Hematopoietic multipotent progenitor cell treated with erythropoietin and hydrocortisone succinate and interleukin-3 and kit ligand, for 6 days (in vitro differentiated cells): ENCODE measurements around the gene BARX1.
A peak's percentile ranks its signal among the peaks of the same experiment; 100 is the strongest.

ENCODE experiments used
- DNase-seq: peaks from one replicate; pipeline ENCODE4 v3.0.0-alpha.2; 2015

The BARX1 gene

DNA sequence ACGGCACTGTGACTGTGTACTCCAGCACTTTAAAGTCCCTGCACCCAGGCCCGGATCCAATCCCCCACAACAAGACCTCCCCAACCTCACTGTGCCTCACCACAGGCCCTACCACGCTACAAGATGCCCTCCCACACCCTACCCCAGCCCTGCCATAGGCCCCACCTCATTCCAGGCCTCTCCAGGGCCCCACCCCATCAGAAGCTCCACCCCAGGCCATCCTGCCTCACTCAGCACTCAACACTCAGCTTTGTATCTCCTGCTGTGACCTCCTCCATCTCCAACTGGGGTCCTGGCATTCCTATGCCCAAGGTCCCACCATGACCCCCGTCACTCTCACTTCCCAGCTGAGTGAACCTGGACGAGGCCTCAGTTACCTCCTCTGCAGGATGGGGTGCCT lies 38.8 kb downstream of the BARX1 start:
- DNase-seq, result no peak

DNA sequence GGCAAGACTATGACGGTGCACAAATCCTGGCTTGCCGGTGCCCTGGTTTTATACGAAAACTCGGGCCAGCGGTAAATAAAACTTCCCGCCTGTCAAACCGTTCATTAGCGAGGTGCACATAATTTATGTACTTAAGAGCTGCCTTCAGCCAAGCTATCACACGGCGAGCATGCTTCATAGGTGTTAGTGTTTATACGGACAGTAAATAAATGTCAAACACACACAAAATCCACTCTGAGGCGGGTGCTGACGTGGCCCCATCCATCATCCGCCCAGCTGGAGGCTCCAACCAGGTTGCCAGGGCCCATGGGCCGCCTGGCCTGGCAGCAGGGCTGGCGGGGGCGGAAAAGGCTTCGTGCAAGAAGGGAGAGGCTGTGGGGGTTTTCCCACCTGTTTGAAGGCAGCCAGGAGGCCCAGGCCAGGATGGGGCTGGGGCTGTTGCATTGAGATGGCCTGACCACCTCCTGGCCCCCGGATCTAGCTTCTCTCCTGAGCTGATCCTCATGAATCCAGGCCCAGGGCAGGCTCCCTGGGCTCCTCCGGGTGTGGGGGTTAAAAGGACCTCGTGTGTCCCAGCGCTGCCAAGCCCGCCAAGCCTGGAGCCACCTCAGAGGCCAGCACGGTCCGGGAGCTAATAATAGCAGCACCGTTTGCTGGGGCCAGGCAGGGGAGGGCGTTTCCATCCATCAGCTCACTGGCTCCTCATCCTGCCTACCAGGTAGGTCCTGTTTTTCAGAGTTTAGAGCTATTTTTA lies 43.2 kb downstream of the BARX1 start:
- DNase-seq, result no peak

DNA sequence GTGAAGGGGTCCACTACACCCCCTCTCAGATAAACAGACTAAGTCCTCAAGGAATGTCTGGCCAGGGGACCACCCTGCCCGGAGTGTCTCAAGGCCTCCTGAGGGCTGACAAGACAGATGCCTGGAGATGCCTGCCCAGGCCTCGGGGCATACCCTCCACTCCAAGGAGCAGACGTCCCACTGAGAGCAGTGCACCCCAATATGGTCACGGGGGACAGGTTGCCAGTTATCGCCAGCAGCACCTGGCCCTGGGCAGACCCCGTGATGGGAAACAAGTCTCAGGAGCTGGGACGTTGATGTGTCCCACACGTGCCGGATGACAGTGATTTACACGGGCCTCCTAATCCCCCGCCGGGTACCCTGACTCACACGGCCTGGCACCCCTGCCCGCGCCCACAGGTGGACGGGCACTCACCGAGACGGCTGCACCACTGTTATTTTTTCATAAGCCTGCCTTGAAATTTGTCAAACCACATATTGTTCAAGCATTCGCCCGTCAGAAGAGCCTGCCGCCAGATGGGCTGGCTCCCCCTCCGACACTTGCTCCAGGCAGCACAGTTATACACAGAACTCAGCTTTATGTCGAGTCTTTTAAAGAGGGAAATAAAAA lies 43.9 kb downstream of the BARX1 start:
- DNase-seq, result no peak

DNA sequence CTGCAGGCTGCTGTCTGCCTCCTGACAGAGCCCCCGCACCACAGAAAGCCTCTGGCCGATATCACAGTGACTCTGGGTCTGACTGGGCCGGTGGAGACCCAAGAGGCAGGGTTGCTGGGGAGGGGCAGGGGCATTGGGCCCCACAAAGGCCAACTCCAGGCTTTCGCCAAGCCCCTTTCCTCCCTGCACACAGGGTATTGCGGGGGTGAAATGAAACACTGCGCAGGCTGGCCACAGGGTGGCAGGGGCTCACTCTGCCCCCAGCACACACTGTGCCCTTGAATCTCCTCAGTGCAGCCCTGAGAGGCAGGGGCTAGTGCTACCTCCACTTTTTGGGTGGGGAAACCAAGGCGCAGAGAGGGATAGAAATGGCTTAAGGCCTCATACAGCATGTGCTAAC lies 44.6 kb downstream of the BARX1 start:
- no peak for DNase-seq

DNA sequence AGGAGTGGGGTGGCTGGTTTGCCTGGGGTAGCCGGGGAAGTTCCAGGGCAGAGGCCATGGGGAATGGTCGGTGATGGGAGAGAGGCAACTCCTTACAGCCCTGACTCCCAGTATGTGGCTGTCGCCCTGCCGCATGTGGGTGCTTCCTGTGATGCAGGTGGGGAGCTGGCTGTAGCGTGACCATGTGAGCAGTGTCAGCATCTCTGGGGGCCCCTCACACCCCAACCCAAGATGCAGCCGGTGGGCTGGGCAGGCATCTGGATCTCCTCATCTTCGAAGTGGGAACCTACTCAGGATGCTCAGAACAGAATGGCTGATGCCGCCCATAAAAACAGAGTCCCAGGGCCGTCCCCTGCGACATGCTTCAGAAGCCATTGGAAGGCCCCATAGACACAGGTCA lies 45.0 kb downstream of the BARX1 start:
- no peak for DNase-seq

DNA sequence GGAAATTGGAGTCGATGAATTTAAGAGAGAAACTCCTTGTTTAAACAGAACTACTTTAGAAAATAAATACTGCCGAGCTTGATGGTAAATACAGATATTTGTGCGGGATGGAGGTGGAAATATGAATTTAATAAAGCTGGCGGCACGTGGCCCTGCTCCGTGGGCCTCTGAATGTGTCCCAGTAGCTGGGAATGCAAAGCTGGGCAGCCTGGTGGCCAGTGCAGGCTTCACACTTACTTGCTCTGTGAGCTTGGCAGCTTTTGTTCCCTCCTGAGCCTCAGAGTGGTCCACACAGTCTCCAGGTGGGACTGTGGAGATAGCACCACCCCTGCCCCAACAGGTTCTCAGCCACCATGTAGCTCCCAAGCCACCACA lies 45.9 kb downstream of the BARX1 start:
- no peak for DNase-seq

DNA sequence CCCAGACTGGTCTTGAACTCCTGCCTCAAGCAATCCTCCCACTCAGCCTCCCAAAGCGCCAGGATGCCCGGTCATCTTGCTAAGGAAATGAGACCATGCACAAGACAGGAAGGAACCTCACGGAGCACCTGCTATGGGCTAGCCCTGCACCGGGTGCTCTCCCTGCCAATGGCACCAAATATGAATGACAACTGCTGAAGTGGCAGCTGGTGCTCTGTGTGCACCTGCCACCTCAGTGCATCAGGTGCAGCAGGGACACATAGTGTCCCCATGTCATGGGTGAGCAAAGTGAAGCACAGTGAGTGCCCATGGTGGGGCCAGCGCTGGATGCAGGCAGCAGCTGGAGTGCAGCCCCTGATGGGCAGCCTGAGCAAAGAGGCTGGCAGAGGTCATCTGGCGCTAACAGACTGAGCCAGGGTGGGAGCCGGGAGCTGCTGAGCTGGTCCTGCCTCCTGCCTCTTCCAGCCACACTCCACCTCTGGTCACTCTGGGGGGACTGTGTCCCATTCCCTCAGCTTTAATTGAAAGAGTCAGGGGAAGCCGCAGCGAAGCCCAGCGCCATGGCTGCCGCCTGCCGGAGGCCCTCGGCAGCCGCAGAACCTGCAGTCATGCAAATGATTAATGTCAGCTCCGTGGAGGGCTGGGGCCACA lies 46.4 kb downstream of the BARX1 start:
- DNase-seq, result peak; percentile 13

DNA sequence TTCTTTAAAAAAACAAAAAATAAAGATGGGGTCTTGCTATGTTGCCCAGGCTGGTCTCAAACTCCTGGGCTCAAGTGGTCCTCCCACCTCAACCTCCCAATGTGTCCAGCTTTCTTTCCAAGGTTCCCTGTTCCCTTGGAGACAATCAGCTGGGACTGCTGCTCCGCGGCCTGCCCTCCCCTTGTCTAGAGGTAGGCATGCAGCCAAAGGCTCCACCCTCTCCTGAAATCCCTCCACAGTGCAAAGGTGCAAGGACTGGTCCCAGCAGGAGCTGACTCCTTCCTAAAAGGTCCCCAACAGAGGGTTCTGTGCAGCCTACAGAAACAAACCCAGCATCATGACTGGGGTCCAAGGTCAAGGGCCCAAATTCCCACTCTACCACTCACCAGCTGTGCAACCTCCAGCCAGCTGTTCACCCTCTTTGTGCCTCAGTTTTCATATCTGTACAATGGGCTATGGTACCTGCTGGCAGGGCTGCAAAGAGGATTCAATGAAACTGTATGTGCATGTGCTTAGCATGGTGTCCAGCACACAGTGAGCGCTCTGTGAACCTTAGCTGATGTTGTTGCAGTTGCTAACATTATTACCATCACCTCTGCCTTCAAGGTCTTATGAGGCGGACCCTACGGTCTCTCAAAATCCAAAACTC lies 47.5 kb downstream of the BARX1 start:
- DNase-seq, result no peak

DNA sequence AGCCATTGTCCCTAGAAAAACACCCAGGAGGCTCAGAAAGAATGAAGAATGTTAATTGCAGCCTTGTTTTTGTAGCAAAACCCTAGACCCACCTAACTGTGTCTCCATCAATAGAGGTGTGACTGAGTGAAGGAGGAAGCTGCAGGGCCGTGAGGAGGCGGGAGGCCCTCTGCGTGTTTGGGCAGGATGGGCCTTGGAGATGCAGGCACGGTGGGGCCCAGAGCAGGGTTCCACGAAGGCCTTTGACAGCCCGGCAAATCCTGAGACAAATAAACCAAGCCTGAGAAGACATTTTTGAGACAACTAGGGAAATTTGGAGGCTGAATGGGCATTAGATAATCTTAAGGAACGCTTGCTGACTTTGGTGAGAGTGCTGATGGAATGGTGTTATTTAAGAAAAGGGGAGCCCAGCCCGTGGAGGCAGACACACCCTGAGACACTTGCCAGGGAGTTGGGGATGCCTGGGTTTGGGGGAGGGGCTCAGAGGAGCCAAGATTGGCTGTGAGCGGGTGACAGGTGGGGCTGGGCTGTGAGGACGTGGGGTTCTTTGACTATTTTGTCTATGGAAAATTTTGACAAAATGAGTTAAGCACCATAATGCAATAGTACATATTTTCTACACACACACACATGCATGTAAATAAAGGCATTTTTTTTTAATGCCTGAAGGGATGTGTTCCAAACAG lies 48.8 kb downstream of the BARX1 start:
- DNase-seq, result no peak

DNA sequence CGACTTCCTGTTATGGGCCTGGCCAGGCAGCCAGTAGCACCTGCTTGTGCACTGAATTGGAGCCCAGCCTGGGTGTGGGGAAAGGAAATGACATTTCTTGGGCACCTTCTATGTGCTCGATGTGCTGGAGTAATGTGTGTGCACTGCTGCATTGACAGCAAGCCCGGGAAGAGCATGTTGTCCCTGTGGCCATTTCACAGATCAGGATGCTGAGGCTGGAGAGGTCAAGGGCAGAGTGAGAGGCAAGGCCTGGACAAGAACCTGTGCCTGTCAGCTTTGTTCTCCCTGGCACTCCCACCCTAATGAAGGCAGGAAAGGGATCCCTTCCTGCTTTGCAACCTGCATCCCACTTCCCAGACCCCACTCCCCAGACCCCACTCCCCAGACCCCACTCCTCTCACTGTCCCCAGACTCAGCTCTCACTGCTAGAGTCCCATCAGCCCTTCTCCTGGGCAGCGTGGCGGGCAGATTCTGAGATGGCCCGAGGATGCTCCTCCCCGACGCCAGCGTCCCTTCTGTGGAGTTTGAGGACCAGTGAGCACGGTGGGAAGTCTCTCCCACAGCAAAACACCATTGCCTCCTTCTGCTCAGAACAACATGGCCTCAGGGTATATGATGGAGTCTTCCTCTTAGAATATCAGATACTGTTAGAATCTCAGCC lies 49.6 kb downstream of the BARX1 start:
- DNase-seq, result no peak

DNA sequence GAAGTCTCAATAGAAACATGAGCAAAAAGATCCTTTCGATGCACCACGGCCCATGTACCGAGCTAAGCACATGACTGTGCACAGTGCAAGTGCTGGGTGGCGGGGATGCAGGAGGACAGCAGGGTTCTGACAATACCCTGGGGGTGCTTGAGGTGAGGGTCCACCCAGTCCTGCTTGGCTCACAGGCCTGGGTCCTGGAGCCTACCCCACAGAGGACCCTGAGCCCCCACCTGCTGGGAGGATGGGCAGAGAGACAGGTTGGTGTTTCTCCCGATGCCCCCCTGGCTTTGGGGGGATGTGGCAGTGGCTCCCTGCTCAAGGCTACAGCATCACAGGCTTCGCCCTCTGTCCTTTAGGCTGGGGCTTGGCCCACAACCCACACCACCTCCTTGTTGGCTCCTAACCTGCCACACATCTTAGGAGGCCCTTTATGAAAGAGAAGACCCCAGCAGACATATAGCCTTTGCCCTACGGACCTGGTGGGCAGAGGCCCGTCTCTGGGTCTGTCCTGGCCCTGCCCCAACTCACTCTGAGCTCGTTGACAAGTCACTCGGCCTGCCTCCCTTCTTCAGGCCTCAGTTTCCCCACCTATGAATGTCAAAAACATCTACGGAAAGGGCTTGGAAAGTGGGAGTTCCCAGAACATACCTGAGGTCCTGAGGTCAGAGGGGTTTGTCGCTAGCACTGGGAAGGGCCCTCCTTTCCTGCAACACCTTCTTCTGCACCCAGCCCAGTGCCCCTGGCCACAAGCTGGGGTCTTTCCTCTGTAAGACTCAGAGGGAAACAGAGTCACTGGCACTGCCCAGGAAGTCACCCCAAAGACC lies 50.3 kb downstream of the BARX1 start:
- DNase-seq, result no peak

DNA sequence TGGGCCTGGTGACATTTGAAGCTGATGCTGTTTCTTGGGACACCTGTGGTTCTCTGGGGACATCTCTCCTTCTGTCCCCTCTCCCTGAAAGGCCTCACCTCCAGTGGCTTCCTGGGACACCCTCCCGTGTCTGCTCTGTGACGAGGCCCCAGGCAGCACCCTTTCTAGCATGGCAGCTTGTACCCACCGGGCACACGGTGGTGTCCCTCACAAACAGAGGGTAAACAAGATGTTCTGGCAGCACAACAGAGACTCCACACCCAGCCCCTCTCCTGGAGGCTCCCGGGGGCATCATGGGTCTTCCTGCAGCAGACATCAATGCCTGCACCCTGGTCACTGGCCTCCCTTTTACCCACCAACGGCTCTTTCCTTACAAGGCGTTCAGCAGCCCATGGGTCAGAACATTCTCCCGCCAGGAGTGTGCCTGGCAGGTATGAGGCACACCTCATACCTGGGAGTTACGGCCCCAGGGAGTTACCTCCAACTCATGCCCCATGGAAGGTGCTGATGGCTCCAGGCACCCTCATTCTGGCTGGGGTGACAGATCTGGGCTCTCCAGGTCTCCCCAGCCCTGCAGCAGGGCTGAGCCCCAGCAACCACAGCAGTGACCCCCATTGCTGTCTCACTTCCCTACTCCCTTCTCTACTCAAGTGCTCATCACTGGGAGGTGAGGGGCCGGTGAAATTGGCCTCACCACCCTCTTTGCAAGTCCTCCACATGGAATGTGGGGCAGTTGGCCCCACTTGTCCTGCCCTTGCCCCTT lies 51.1 kb downstream of the BARX1 start:
- DNase-seq, result no peak

DNA sequence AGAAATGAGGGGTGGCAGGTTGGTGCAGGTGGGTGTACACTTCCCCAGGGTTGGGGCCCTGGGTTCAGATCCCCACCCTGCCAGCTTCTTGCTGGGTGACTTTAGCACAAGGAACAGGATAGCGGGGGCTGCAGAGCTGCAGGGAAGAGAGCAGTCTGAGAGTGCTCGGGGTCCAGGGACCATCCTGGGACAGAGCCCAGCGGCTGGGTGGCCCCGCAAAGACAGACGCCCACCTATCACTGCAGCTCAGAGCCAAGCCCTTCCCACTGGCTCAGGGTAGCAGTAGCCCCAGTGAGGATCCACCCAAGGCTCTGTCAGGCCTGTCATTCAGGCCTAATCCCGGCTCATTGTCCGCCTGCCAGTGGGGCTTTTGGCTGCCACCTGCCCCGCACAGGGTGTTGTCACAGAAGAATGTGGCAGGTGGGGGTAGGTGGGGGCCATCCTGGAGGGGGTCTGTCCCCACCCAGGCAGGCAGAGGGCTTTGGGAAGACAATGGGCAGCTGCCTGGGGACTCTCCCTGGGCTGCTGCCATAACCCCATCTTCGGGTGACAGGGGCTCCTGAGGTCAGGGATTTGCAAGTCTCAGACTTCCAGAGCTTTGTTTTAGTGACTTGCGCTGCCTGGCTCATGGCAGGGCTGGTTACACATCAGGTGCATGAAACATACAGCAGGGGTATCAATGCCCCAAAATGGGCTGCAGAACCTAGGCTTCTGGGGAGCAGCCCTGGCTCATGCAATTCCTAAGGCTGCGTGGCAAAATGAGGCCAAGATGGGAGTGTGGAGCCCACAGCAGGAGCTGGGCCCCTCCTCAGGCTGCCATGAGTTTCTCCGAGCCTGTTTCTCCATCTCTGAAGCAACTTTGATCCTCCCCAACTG lies 52.1 kb downstream of the BARX1 start:
- DNase-seq, result no peak

DNA sequence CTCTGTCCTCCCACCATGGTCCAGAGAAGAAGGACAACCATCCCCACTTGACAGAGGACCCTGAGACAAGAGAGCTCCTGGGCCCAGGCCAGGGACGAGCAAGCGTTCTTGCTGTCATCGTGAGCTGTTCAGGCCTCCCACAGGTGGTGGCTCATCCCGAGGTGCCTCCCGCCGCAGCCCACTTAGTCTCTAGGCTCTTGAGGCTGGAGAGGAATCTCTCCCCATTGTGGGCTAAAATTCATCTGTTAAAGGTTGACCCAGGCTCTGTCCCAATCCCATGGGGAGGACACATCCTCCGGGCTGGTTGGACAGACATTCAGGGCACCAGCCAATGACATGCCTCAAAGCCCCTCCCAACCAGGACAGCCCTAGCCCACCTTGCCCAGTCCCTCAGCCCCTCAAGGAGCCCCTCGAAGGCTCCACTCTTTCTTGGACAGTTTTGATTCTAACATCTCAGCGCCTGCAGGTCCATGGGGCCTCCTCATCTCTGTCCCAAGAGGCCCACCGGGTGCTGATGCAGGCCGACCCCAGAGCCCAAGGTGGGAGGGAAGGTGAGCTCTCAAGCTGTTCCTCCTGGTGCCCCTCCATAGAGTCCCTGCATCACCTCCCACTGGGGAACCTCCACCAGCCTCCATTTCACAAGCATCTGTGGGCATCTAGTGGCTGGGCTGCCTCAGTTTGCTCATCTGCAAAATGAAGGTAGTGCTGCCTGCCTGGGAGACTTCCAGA lies 52.9 kb downstream of the BARX1 start:
- no peak for DNase-seq
